CD4-positive, alpha-beta T cell treated with Interleukin-2 at 100 ng/mL for 4 hours (primary cell): ENCODE results near the gene ITGB7.
A peak's percentile ranks its signal among the peaks of the same experiment; 100 is the strongest.
"Not testable (repeated sequence)": the region's sequence is repeated elsewhere in the genome, so short reads cannot be mapped to it uniquely, and the experiment has no call there.

Experiments
- DNase-seq: peaks from one replicate; pipeline ENCODE4 v3.0.0-alpha.2; 2020; ENCODE audit warnings: low spot score

Gene ITGB7

DNA sequence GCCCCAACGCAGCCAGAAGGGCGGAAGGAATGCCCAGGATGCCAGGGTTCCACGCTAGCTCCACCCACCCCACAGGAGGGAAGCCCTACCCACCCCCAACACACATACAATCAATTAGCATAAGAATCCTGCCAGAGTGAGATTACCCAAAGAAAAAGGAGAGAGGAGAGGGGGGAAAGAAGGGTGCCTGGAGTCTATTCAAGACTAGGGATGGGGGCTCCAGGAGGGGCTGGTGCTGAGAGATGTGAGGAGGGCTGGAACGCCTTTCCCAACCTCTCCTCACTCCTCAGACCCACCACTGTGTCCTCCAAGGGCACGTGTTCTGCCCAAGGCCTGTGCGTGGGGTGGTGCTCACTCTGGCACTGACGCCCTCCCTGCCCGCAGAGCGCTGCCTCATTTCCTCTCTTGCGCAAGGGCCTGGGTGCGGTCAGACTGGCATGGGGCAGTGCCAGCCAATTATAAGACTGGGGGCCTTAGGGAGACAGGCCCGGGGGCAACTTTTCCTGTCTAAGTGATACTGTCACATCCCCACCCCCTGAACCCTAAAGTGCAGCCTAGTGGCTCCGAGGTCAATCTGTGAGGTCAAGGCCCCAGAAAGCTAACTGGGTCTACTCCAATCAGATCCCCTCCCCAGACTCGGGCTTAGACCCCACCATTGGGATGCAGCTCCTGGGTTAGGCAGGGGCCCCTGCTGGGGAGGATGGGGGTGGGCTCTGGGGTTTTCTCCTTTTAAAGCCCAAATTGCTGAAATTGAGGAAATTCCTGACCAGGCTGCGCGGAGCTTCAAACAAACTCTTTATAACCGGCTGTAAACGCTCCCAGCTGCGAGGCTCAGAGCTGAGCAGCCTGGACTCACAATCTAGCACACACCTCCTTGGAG lies 10.2 kb upstream of the ITGB7 start:
- DNase-seq: peak; percentile 42

DNA sequence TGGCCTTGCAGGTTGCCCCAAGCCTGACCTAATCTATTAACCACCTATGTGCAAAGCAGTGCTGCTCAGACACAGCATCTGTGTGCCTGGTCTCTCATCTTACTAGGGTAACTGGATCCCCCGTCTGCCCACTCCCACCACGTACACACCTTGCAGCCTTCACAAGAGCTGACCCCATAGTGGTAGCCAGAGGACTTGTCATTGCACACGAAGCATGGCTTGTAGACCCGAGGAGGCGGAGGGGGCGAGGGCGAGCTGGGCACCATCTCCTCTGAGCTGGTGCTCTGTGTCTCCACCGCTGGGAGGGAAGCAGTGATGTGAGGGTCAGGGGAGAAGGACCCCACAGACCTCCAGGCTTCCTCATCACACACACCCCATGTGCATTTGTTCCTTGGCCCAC lies 8.4 kb upstream of the ITGB7 start:
- DNase-seq: no peak

DNA sequence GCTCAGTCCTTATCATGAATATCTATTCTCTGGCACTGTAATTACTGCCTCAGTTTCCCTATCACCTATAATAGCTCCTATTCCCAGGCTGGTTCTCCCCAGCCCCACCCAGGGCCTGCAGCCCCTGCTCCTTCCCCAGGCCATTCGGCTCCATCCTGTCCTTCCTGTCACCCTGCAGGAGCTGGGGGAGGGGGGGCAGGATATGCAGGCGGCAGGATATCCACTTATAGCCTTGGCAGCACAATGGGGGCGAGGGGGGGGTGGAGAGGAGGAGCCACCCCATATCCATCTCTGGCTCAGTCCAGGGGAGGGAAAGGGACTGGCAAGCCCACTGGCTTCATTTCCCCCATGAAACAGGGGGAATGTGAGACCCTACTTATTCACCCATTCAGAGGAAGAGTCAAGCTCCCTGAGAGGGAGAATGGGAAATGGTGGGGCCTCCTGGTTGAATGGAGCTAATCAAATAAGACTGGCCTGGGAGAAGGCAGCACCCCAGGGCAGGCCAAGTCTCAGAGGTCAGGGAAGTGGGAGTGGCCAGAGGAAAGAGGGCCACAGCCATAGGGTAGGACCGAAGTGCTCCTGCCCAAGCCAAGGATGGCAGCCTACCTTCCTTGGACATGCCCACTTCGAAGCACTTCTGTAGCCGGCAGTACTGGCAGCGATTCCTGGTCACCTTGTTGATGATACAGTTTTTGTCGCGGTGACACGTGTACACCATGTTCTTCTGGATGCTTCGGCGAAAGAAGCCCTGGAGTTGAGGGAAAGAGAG lies 7.8 kb upstream of the ITGB7 start:
- DNase-seq: no peak

DNA sequence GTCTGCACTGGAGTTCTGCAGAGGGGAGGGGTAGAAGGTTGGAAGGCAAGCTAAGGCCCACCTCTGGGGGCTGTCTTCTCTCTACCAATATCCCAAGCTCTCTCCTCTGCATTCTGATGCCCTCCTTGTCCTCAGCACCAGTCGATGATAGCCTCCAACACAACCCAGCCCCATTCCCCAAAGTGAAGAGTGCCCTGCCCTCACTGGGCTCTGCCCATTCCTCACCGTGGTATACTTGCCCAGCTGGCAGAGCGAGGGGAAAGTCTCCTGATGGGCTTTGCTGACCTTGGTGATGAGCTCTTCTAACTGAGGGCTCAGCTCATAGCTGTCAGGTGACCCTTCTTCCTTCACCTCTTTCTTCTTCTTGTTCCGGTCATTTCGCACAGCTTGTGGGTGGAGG lies 7.2 kb upstream of the ITGB7 start:
- no peak for DNase-seq

DNA sequence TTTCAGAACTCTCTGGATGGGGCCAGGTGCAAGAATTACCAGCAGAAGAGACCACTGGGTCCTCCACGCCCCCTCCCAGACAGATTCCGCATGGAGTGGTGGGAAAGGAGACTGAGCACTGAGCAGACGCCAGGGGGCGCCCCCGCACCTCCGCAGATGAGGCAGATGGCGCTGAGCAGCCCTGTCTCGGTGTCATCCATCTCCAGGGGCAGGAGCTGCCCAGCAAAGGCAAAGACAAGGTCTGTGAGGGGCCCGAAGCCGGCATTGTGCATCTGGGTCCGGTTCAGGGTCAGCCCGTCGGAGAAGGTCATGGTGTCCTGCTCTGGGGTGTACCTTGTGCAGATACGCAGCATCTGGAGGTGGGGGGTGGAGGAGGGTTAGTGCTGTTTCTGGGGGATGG lies 6.3 kb upstream of the ITGB7 start:
- peak; percentile 83 for DNase-seq

DNA sequence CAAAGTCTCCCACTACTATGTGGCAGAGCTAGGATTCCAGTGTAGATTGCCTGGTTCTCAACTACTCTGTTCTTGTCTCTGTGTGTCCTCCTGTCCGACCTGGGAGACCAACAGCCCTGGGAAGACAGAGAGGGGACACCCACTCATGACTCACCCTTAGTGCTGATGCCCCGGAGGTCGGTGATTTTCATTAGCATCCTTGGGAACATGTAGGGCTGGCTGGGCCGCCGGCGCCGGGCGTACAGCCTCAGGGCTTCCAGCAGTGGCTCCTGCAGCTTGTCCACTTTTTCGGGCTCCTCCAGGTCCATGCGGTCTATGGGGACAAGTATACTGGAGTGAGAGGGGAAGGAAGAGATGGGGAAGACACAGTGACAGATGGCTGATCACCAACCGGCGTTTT lies 5.9 kb upstream of the ITGB7 start:
- DNase-seq: no peak

DNA sequence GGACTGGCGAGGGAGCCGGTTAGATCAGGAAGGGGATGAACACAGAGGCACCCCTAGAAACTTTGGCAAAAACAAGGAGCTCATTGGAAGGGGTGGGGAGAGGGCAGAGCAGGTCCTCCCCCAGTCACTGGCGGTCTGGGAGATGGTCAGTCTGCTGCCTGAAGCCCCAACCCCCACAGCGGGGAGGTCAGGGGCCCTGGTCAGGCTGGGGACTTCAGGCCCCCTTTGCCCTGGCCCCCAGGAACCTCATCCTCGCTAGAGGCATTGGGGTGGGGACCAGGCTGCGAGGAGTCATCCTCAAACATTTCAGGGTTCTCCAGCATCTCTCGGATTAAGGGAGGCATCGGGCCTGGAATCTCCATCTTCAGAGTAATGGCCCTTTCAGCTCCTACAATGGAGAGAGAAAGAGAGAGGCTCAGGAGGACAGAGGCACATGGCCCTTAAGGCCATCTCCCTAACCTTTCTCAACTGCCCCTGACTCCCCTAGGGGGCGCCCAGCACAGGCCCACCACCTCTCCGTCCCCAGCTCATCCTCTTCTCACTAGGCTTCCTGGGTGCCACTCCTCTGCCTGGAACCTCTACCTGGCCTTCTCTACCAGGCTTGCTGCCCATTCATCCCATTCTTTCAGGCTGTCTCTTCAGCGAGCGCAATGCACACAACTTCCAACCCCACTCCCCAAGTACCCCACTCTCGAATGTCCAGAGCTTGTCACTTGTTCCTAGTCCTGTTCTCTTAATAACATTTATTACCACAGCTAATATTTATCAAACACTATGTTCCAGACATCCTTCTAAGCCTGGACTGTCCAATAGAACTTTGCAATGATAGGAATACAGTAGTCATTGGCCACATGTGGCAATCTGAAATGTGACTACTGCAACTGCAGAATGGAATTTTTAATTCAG lies 4.7 kb upstream of the ITGB7 start:
- DNase-seq: no peak

DNA sequence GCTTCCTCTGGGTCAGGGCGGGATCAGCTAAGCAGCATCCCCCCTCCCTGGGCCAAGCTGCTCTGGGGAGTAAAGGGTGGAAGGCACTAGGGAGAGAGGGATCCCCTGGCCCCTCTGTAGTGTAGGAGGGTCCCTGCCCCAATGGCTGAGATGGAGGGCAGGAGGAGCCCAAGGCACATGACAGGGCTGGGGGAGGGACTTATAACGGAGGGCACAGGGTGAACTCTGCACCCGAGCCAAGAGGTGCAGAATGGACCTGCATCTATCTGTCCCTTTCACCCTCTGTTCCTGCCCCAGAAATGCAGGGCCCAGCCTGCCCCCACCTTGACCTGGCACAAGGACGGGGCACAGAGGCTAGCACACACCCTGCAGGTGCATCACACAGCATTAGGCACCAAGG lies 3.8 kb upstream of the ITGB7 start:
- DNase-seq: no peak

DNA sequence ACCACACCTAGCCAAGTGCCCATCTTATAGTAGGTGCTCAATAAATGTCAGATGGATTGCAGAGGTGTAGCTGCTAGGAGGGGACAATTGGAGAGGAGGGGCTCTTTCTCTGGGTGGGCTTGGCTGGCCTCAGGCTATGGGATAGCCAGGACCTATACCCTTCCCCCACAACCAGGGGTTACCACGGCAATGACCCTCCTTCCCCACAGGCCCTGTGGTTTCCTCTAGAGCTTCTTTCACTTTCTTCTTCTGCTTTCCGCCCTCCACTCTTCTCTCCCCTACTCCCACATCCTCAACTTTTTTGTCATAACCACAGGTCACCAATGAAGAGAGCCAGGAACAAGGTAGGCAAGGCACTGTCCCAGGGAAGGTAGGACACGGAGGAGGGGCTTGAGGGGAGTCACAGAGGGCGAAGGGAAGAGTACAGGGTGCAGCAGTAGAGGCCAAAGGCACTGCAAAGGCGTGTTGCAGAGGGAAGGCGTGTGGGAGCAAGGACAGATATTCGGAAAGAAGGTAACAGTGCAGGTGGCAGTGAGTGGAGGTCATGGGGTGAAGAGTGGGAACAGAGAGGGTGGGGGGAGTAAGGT lies 1.9 kb upstream of the ITGB7 start:
- DNase-seq: peak; percentile 35

DNA sequence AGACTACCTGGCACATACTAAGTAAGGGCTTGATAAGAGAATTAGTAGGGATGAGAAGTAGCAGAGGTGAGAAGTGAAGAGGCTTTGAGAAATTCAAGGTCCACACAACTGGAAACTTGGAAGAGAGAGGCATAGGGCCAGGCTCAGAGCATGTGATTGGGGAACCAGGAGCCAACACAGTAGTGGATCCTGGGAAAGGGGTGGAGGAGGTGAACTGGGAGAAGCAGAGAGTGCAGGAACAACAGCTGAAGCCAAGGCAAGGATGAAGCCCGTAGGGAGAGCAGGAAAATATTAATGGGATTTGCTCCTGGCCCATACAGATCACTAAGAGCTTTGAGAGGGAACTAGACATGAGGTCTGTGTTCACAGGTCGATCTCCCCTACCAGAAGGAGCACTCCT lies 1.4 kb upstream of the ITGB7 start:
- no peak for DNase-seq

DNA sequence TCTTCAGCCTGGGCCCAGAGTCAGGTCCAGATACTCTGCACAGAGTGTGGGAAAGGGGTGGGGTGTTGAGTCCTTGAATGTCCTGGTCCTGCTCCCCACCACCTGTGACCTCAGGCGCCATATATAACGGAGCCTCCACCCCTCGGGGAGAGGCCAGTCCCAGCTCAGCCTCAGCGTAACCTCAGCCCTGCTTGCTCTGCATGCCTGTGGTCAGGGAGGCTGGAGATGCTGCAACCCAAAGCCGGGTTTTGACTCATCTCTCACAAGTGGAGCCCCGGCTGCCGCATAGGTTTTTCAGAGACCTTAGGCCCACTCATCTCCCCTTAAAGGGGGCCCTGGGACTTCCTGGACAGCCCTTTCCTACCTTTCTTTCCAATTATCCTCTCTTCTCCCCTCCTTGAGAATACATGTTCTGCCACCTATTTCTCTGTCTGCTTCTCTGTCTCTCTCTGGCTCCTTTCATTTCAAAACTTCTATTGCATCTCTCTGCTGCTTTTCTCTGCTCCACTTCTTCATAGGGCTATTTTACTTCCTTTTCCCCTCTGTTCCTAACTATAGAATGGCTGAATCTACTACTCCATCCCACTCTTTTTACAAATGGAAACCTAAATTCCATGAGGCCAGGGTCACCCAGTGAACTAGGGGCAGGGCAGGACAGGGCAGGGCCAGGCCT lies 1.2 kb downstream of the ITGB7 start:
- peak; percentile 71 for DNase-seq

DNA sequence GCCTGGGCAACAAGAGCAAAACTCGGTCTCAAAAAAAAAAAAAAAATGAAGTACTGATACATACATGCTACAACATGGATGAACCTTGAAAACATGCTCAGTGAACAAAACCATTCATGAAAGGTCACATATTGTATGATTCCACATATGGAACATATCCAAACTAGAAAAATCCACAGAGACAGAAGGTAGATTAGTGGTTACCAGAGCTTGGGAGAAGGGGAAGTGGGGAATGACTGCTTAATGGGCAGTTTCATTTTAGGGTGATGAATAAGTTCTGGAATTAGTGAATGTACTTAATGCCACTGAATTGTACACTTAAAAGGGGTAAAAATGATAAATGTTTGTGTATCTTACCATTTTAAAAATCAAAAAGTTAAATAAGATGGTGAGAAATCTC lies 2.7 kb downstream of the ITGB7 start:
- DNase-seq: no peak

DNA sequence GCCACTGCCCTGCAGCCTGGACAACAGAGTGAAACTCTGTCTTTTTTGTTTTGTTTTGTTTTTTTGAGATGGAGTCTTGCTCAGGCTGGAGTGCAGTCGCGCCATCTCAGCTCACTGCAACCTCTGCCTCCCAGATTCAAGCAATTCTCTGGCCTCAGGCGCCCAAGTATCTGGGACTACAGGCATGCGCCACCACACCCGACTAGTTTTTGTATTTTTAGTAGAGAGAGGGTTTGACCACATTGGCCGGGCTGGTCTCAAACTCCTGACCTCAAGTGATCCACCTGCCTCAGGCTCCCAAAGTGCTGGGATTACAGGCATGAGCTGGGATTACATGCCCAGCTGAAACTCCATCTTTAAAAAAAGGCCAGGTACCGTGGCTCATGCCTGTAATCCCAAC lies 4.7 kb downstream of the ITGB7 start:
- DNase-seq: not testable (repeated sequence)

DNA sequence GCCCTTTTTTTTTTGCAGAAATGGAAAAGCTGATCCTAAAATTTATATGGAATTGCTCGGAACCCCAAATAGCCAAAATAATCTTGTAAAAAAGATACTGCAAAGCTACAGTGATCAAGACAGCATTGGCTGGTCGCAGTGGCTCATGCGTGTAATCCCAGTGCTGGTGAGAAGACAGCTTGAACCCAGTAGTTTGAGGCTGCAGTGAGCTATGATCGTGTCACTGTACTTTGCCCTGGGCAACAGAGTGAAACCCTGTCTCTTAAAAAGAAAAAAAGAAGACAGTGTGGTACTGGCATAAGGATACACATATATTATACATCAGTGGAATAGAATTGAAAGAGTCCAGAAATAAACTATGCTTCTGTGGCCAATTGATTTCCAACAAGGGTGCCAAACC lies 5.4 kb downstream of the ITGB7 start:
- DNase-seq: no peak

DNA sequence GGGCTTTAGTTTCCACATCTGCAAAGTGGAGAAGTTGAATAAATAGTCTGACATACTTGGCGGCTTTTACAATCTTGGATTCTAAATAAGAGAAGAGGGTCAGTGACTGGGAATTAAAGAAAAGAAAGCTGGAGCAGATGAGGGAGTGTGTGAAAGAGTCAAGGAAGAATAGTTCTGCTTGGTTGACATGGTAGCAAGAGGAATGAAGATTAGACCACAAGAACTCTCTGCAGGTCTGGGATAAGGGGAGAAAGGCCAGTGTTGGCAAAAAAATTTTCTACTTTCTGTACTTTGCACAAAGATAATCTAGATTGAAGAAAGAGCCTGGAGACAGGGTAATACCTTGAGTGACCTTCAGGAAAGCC lies 5.9 kb downstream of the ITGB7 start:
- DNase-seq: no peak

DNA sequence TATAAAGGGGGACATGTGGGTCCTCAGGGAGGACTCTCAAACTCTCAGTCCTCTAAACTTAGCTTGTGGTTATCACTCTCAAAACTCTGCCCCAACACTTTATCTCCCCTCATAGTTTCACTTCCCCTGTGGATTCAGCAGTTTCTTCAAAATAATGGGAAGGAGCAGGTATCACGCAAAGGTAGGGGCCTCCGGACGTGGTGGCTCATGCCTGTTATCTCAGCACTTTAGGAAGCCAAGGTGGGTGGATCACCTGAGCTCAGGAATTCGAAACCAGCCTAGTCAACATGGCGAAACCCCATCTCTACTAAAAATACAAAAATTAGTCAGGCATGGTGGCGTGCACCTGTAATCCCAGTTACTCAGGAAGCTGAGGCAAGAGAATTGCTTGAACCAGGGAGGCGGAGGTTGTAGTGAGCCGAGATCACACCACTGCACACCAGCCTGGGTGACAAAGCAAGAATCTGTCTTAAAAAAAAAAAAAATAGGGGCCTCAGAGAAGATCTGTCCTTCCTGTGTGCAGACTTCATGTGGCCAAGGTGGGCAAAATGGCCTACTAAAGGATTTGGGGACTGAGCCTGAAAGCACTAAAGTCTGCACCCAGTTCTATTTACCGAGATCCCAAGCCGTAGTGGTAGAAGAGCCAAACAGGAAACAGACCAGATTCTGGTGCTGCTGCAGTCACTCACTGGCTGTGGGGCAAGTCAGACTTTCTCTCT lies 6.4 kb downstream of the ITGB7 start:
- peak; percentile 36 for DNase-seq

DNA sequence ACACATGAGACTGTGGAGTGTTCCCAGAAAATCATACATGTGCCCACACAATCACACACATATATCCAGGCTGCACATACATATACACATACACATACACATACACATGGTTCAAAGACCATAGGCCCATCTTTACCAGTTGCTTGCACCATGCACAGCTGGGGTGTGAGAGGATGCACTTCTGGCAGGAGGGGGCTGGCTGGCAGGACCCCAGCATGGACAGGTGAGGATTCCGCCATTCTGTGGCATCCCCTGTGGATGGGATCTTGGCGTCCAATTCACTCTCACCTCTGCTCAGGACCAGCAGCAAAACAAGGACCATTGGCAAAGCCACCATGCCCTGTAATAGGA lies 7.0 kb downstream of the ITGB7 start:
- DNase-seq: no peak

DNA sequence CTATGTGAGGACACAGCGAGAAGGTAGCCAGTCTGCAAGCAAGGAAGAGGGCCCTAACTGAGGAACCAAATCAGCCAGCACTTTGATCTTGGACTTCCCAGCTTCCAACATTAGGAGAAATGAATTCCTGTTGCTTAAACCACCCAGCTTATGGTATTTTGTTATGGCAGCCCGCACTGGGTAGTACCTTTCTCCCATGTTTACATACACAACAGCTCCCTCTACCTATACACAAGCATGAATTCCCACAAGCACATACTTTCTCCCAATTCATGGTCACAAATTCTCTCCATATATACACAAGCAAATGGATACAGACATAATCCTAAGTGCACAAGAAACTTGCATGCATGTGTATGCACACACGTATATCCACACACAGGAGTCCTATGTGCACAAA lies 7.4 kb downstream of the ITGB7 start:
- no peak for DNase-seq

DNA sequence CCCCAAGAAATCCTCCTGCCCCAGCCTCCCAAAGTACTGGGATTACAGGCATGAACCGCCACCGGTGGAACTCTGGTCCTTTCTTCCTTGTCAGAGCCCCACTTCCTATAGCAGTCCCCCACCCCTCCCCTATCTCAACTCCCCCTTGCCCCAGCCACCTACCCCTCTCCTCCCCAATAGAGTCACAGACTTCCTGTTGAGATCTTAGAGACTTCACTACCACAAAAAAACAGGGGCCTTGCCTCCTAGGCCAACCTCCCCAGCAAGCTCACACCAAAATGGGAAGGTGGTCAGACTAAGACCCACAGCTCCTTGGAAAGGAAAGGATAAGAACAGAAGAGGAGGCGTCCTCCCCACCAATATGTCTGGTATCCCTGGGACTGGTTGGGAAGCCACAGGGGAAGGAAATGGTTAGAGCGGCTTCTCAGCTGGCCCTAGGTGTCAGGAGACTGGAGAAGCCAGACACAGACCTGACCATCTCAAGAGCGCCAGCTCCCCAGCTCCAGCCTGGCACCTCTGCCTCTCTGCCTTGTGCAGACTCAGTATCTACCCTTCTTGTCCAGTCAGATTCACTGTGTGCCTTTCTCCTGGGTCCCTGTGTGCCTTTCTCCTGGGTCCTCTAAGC lies 8.5 kb downstream of the ITGB7 start:
- DNase-seq: peak; percentile 32

DNA sequence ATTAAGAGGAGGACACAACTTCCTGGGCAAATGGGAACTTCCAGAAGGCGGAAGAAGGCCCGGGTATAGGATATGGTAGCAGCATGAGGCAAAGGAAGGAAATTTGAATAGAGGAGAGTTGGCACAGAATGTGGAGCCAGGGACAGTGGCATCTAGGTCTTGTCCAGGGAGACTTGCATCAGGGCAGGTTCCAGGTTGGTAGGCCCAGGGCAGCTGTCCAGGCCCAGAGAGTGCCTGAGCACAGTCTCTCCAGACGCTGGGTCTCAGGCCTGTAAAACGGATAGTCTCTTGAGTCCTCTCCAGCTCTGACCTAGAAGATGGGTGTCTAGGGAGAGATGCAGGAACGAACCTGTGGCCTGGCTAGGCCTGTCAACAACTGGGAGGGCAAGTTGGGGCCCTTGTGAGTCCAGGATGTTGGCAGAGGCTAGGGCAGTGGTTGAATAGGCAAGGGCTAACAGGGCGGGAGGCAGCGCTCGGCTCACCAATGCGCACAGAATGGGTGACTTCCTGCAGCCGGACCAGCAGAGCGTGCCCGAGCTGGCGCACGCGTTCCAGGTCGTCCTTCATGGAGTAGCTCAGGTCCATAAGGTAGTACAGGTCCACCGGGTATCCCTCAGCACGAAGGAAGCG lies 9.9 kb downstream of the ITGB7 start:
- no peak for DNase-seq
